ENCODE measurements around the gene LGALS13.
A peak's percentile ranks its signal among the peaks of the same experiment; 100 is the strongest.

Gene LGALS13

GRCh38 chr19:39602224-39602623 is at the start of gene LGALS13:
LGALS13 (plus strand) TSS chr19:39602524; CDS start chr19:39602569, 45 bp downstream.
- no peak for DNase-seq

- DNase-seq = no peak
Measured at GRCh38 chr19:39553082-39553652, 49.2 kb upstream of the LGALS13 start.

- DNase-seq = no peak
Measured at GRCh38 chr19:39554701-39555311, 47.5 kb upstream of the LGALS13 start.

GRCh38 chr19:39555883-39556282 is 46.4 kb upstream of the LGALS13 start:
- no peak for DNase-seq

GRCh38 chr19:39557811-39558623 is 44.3 kb upstream of the LGALS13 start:
- DNase-seq = peak; percentile 43

- DNase-seq = no peak
Measured at GRCh38 chr19:39558624-39559117, 43.7 kb upstream of the LGALS13 start.

- DNase-seq = no peak
Measured at GRCh38 chr19:39563408-39563807, 38.9 kb upstream of the LGALS13 start.

- DNase-seq = no peak
Measured at GRCh38 chr19:39566064-39566463, 36.3 kb upstream of the LGALS13 start.

GRCh38 chr19:39568604-39569003 is 33.7 kb upstream of the LGALS13 start:
- DNase-seq = no peak

- no peak for DNase-seq
Measured at GRCh38 chr19:39582442-39582841, 19.9 kb upstream of the LGALS13 start.

- DNase-seq = no peak
Measured at GRCh38 chr19:39582891-39583625, 19.3 kb upstream of the LGALS13 start.

- no peak for DNase-seq
Measured at GRCh38 chr19:39587496-39587895, 14.8 kb upstream of the LGALS13 start.

- no peak for DNase-seq
Measured at GRCh38 chr19:39588066-39588465, 14.3 kb upstream of the LGALS13 start.

- no peak for DNase-seq
Measured at GRCh38 chr19:39590265-39590664, 12.1 kb upstream of the LGALS13 start.

- DNase-seq = no peak
Measured at GRCh38 chr19:39592381-39592780, 9.9 kb upstream of the LGALS13 start.

GRCh38 chr19:39595950-39596349 is 6.4 kb upstream of the LGALS13 start:
- no peak for DNase-seq

- no peak for DNase-seq
Measured at GRCh38 chr19:39596911-39597310, 5.4 kb upstream of the LGALS13 start.

- no peak for DNase-seq
Measured at GRCh38 chr19:39599116-39599515, 3.2 kb upstream of the LGALS13 start.

GRCh38 chr19:39603825-39604224 is 1.5 kb downstream of the LGALS13 start:
- no peak for DNase-seq

- no peak for DNase-seq
Measured at GRCh38 chr19:39607021-39607420, 4.7 kb downstream of the LGALS13 start.

GRCh38 chr19:39607561-39607960 is 5.2 kb downstream of the LGALS13 start:
- no peak for DNase-seq

- no peak for DNase-seq
Measured at GRCh38 chr19:39613597-39613996, 11.3 kb downstream of the LGALS13 start.

- no peak for DNase-seq
Measured at GRCh38 chr19:39617745-39618144, 15.4 kb downstream of the LGALS13 start.
